Neural progenitor cell (in vitro differentiated cells): ENCODE results near the gene JDP2.

ENCODE experiments used
- EZH2 ChIP-seq: fragments of 200-600 bp; sonication (generic); IDR thresholded peaks from 2 replicates; pipeline ENCODE4 v1.6.1; 2017; ENCODE audit warnings: antibody characterized with exemption, mild to moderate bottlenecking, moderate library complexity
- EZH2phosphoT487 ChIP-seq: fragments of 200-600 bp; sonication (generic); IDR thresholded peaks from 2 replicates; pipeline ENCODE4 v1.6.1; 2017; ENCODE audit warnings: antibody characterized with exemption
- TF ChIP-seq, protein P1 (sequence below): fragments of 200-600 bp; sonication (generic); IDR thresholded peaks from 2 replicates; pipeline ENCODE4 v1.5.1; 2017; ENCODE audit warnings: antibody characterized with exemption, mild to moderate bottlenecking

- TF ChIP-seq, protein P1, sequence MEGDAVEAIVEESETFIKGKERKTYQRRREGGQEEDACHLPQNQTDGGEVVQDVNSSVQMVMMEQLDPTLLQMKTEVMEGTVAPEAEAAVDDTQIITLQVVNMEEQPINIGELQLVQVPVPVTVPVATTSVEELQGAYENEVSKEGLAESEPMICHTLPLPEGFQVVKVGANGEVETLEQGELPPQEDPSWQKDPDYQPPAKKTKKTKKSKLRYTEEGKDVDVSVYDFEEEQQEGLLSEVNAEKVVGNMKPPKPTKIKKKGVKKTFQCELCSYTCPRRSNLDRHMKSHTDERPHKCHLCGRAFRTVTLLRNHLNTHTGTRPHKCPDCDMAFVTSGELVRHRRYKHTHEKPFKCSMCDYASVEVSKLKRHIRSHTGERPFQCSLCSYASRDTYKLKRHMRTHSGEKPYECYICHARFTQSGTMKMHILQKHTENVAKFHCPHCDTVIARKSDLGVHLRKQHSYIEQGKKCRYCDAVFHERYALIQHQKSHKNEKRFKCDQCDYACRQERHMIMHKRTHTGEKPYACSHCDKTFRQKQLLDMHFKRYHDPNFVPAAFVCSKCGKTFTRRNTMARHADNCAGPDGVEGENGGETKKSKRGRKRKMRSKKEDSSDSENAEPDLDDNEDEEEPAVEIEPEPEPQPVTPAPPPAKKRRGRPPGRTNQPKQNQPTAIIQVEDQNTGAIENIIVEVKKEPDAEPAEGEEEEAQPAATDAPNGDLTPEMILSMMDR: no peak
- TF ChIP-seq EZH2phosphoT487: no peak
- TF ChIP-seq EZH2: no peak
Measured at GRCh38 chr14:75492832-75493591, 65.2 kb downstream of the JDP2 start.
